HG03354 (cell line): Measurements from ENCODE around the gene KCNMA1.

Experiments used
- ATAC-seq: cut with Tn5 transposase; IDR thresholded peaks from one replicate; pipeline ENCODE4 v1.9.1; 2021; ENCODE audit warnings: mild to moderate bottlenecking; ENCODE audit not compliant: unreplicated experiment, poor library complexity, severe bottlenecking

The KCNMA1 gene

DNA sequence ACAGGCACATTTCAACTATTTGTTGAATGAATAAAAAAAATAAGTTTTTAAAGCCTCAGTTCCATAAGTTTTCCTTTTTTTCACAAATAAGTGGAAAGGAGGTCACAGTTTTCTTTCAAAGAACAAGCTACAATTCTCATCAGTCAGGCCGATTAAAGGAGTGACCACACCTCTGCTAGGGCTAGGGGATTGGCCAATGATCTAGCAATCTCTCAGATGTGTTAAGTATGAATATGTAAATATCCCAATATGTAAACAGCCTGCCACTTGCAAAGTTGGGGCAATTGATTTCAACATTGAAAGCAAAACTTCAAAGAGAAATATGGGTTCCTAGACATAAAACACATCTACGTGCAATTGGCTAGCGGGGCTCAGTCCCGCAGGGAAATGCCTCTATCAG, 614.9 kb downstream of the KCNMA1 start:
- no peak for ATAC-seq

GRCh38 chr10:77021966-77022490, 615.6 kb downstream of the KCNMA1 start:
- ATAC-seq = no peak

- ATAC-seq = no peak
These were observed 617.1 kb downstream of the KCNMA1 start for GRCh38 chr10:77020426-77021040.

- ATAC-seq = no peak
These were observed 620.8 kb downstream of the KCNMA1 start for GRCh38 chr10:77016855-77017254.

DNA sequence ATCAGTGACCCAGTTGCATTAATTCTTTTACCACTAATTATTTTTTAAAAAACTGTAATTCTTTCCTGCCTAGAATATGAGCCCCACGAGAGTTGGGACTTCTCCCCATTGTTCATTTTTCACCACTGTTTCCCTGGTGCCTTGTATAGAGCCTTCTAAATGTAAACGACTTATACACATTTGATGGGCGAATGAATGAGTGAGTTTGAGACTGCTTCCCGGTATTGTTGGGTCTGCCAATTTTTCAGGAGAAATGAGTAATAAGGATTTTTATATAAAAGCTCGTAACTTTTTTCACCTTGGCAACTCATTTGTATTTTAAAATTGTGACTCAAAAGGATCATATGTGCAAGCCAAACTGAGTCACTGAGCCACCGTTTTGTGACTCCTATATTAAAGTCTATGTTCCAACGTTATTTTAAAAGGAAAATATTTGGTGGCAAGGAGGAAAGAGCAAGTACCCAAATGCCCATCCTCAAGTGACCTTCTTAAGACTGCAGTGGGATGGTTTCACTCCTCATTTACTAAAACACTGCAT, 621.3 kb downstream of the KCNMA1 start:
- no peak for ATAC-seq

GRCh38 chr10:77015360-77015759, 622.2 kb downstream of the KCNMA1 start:
- ATAC-seq = no peak

DNA sequence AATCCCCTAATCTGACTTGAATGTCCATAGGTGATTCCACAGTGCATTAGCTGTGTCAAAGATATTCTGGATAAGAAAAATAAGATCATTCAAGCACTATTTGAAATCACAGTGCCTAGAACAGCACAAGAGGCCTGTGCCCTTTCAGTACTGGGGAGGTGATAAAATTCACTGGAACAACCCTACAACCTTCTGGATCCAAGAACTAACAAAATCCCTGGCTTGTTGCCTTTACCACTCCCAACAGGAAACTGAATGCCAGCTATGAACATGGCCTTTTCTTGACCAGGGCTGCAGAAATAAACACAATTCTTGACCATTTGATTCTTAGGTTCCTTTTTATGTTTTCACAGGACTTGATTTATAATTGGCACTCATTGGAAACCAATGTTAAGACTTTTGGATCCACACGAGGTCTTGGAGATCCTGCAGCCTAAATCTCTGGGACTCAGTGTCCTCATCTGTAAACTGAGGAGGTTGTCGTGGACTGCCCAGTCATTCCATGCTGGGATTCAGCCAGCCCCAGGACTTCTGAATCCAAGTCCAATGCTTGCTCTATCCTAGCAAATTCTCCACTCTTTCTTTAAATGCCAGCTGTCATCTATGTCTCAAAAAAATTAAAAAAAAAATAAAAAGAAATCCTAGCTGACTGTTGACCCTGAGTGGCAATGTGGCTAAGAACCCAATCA, 624.7 kb downstream of the KCNMA1 start:
- ATAC-seq = no peak

- no peak for ATAC-seq
These were observed 625.5 kb downstream of the KCNMA1 start for GRCh38 chr10:77011874-77012811.

GRCh38 chr10:77010430-77010829, 627.2 kb downstream of the KCNMA1 start:
- no peak for ATAC-seq

- ATAC-seq = peak; percentile 82
These were observed 629.8 kb downstream of the KCNMA1 start for GRCh38 chr10:77007834-77008233.

DNA sequence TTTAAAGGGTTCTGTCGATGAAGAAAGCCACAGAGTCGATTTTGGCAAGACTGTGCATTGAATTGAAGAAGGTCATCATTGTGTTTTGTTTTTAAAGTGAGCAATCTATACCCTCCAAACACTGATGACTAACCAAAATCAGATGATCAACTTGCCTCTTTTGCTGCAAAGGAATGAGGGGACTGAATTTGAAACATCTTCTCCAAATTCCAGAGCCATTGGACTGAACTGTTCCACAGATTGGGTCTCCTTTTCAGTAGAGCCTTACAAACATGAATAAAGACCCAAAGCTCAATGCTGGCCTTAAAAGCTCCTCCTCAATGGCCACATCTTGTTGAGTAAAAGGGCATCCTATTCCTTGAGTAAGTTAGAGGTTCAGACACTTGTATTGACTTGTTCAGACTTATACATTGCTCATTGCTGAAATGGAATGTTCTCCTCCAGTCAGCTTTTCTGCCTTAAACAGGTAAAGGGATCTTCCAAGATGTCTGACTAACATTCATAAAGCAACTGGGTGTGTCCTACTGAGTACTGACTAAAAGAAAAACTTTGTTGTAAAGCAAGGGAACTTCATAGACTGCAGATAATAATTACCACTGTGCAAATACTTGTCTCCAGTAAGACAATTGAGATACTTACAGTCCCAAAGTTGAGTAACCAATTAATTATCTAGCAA, 630.6 kb downstream of the KCNMA1 start:
- ATAC-seq = no peak

DNA sequence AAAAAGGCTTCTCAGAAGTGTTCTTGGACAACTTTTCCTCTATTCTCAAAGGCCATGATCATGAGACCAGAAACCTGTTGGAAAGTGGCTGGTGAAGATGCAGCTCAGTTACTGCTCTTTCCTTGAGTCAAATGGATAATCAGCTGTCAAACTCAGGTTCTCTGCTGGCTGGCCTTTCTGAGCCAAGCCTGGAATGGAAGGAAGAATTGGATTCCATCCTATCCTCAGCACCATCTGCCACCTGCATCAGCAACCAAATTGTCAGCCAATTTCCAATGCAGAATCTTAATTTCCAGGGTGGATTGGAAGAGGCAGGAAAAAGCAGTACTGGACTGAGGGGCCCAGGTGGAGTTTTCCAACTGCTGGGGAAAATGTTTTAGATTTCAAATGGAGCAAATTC, 631.7 kb downstream of the KCNMA1 start:
- ATAC-seq = no peak

GRCh38 chr10:77004917-77005564, 632.6 kb downstream of the KCNMA1 start:
- ATAC-seq = peak; percentile 48

- ATAC-seq = no peak
These were observed 634.7 kb downstream of the KCNMA1 start for GRCh38 chr10:77002872-77003271.

DNA sequence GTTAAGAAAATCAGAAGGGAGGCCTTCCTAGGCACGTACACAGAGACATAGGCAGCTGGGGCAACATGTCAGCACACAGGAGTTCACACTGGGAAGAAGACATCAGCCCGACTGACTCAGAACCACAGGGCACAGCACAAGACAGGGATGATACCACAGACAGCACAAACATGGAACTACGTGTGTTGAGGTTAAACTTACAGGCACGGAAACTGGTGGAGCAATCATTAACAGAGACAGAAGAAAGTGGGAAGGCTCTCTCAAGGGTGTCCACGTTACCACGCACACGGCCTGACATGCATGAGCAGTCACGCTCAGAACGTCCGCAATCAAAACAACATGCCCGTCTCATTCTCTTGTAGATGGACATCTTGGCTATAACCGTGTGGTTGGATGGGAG, 636.4 kb downstream of the KCNMA1 start:
- no peak for ATAC-seq

GRCh38 chr10:76998451-76998850, 639.2 kb downstream of the KCNMA1 start:
- no peak for ATAC-seq

DNA sequence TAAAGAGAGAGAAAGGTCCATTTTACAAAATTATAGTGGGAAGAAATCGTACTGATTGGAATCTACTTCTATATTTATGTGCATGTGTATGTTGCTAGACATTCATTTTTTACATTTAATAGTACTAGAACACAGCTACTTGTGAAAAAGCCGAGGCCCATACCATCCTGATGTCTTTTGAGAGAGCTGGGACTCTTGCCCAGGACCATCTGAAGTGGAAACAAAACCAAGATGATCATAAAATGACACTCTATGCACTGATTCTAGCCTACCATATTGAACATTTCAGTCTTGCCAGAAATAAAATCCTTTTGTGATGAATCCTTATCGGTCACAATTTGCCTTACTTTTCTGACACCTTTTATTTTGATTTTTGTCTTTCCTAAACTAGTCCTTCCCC, 640.0 kb downstream of the KCNMA1 start:
- no peak for ATAC-seq

DNA sequence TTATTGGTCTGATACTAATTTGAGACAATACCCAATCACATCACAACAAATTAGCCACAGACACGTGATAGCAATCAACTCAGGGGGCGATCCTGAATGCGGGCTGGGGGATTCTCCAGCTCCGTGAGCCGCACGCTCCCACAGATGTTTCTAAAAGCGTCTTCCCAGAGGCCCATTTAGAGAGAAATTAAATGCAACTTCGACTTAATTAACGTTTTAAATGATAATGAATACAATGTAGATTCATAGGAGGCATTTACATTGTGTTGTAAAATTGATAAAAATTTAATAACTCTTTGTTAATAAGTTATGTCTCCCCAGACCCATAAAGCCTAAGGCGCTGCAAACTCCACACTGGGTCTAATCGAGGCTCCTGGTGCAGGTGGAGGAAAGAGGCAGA, 642.6 kb downstream of the KCNMA1 start:
- no peak for ATAC-seq

- ATAC-seq = no peak
These were observed 644.4 kb downstream of the KCNMA1 start for GRCh38 chr10:76993213-76993612.
